Measurements from ENCODE around the gene STRA8.

STRA8 gene

GRCh38 chr7:135201350-135201749 is 32.3 kb upstream of the STRA8 start:
- no peak for DNase-seq (ENCODE audit: low spot score)
- ChIA-PET POLR2A (ENCODE audit: low non-redundant PET) (no interaction called here), CTCF (no interaction called here)
- H3K27ac ChIP-seq, result no peak overlapping the region
- TF ChIP-seq CTCF (conservative IDR thresholded peaks at IDR 0.05; ENCODE audit: low read depth), result no peak

DNA sequence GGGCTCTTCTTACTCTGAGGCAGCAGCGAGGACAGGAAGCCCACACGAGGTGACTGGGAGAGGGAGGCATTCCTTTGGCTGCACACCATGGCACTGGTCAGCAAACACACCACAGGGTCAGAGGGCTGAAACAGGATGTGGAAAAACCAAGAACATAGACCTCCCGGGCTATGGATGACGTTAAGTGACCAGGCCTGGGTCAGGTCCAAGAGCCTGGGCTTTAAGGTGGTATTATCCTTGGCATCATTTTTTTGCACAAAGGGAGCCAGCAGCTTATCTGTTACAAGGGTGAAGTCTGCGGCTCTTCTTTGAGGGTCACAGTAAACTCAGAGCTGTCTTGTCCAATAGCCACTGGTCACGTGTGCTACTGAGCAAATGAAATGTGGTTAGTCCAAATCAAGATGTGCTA is 29.3 kb upstream of the STRA8 start:
- ChIA-PET CTCF (interaction anchor here (0.7 kb wide), 1 partner anchor 1173 kb away, joined by 3 read pairs; no protein-coding TSS in a partner anchor), POLR2A (ENCODE audit: low non-redundant PET) (no interaction called here)
- H3K27ac ChIP-seq, result 0 out of 2 replicates have a peak overlapping the region, but pooled peaks have one; percentile 7
- TF ChIP-seq CTCF (conservative IDR thresholded peaks at IDR 0.05; ENCODE audit: low read depth), result no peak
- no peak for DNase-seq (ENCODE audit: low spot score)

DNA sequence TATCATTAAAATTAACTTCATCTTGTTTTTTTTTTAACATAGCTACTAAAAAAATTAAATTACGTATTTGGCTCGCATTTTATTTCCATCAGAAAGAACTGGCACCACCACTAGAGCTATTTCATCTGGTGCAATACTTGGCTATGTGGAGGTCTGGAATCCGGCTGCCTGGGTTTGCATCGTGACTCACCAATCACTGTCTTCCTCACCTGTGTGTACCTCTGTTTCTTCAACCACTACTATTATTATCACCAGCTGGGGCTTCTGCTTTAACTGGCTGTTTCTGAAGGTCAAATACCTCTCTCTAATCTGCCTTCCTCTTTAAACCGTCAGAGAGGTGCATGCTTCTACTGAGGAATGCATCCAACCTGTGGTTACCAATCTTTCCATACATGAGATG is 28.8 kb upstream of the STRA8 start:
- CTCF ChIA-PET, result interaction anchor here (0.7 kb wide), 1 partner anchor 1173 kb away, joined by 3 read pairs; no protein-coding TSS in a partner anchor
- POLR2A ChIA-PET (ENCODE audit: low non-redundant PET), result no interaction called here
- H3K27ac ChIP-seq, result no peak overlapping the region
- peak; percentile 28 for DNase-seq (ENCODE audit: low spot score)
- TF ChIP-seq CTCF (conservative IDR thresholded peaks at IDR 0.05; ENCODE audit: low read depth), result no peak

- no peak overlapping the region for H3K27ac ChIP-seq
- CTCF ChIA-PET, result no interaction called here
- TF ChIP-seq CTCF (conservative IDR thresholded peaks at IDR 0.05; ENCODE audit: low read depth), result no peak
- no peak for DNase-seq (ENCODE audit: low spot score)
- POLR2A ChIA-PET (ENCODE audit: low non-redundant PET), result no interaction called here
These were observed 27.8 kb upstream of the STRA8 start for GRCh38 chr7:135205850-135206249.

GRCh38 chr7:135206941-135207391 is 26.7 kb upstream of the STRA8 start:
- ChIA-PET POLR2A (ENCODE audit: low non-redundant PET) (no interaction called here), CTCF (no interaction called here)
- no peak for DNase-seq (ENCODE audit: low spot score)
- H3K27ac ChIP-seq, result no peak overlapping the region
- no peak for TF ChIP-seq CTCF (conservative IDR thresholded peaks at IDR 0.05; ENCODE audit: low read depth)

- no peak for TF ChIP-seq CTCF (conservative IDR thresholded peaks at IDR 0.05; ENCODE audit: low read depth)
- DNase-seq (ENCODE audit: low spot score), result no peak
- POLR2A ChIA-PET (ENCODE audit: low non-redundant PET), result no interaction called here
- CTCF ChIA-PET, result no interaction called here
- no peak overlapping the region for H3K27ac ChIP-seq
These were observed 26.1 kb upstream of the STRA8 start for GRCh38 chr7:135207406-135208101.
